C4-2B (cell line): Measurements from ENCODE around the gene CMKLR1.

Source experiments
- ZFX ChIP-seq: fragments of 450-650 bp; IDR thresholded peaks from 2 replicates; pipeline ENCODE4 v1.6.1; 2017
- TF ChIP-seq, protein P1 (sequence below): fragments of 450-650 bp; conservative IDR thresholded peaks from 2 replicates; pipeline ENCODE4 v1.5.1; 2017; ENCODE audit warnings: mild to moderate bottlenecking

DNA sequence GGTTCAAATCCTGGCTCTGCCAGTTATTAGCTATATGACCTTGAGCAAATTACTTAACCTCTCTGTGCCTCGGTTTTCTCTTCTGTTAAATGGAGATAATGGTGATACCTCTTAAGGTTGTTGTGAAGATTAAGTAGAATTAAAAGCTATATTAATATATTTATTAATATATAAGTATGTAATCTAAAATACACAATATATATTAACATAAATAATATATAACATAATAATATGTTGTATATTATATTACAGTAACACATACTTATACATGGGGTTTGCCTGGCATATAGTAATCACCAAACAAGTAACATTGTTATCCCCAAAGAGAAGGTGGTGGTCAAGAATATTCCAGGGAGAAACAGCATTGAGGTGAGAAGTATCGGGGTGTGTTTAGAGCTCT lies 92.0 kb downstream of the CMKLR1 start:
- TF ChIP-seq, protein P1, sequence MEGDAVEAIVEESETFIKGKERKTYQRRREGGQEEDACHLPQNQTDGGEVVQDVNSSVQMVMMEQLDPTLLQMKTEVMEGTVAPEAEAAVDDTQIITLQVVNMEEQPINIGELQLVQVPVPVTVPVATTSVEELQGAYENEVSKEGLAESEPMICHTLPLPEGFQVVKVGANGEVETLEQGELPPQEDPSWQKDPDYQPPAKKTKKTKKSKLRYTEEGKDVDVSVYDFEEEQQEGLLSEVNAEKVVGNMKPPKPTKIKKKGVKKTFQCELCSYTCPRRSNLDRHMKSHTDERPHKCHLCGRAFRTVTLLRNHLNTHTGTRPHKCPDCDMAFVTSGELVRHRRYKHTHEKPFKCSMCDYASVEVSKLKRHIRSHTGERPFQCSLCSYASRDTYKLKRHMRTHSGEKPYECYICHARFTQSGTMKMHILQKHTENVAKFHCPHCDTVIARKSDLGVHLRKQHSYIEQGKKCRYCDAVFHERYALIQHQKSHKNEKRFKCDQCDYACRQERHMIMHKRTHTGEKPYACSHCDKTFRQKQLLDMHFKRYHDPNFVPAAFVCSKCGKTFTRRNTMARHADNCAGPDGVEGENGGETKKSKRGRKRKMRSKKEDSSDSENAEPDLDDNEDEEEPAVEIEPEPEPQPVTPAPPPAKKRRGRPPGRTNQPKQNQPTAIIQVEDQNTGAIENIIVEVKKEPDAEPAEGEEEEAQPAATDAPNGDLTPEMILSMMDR: no peak
- TF ChIP-seq ZFX: no peak
